Testis (tissue), 3 donors: ENCODE data around the gene VIL1. TPM values are rescaled to one million over a fixed set of nuclear protein-coding genes. Genes with fewer than 3 reads are reported as not detected.
A peak's percentile ranks its signal among the peaks of the same experiment; 100 is the strongest.

Experiments
- DNase-seq: peaks from one replicate; pipeline ENCODE4 v3.0.0-alpha.2; 2019
- H3K27ac ChIP-seq, 2 donors: fragments of 200-600 bp; sonication (generic); one replicate each; pipeline ENCODE4 v1.5.1; 2019
- H3K27me3 ChIP-seq: fragments of 200-600 bp; sonication (generic); one replicate; pipeline ENCODE4 v1.5.1; 2019
- H3K36me3 ChIP-seq: fragments of 200-600 bp; sonication (generic); one replicate; pipeline ENCODE4 v1.5.1; 2017; ENCODE audit warnings: low read depth; ENCODE audit errors: missing control alignments
- H3K4me1 ChIP-seq: fragments of 200-600 bp; sonication (generic); one replicate; pipeline ENCODE4 v1.5.1; 2019
- H3K4me3 ChIP-seq, 2 donors: fragments of 200-600 bp; sonication (generic); one replicate each; pipeline ENCODE4 v1.5.1; 2017 to 2019
- H3K9me3 ChIP-seq: fragments of 200-600 bp; sonication (generic); one replicate; pipeline ENCODE4 v1.5.1; 2017
- POLR2A ChIP-seq: fragments of 450-650 bp; IDR thresholded peaks from one replicate; pipeline ENCODE4 v1.6.1; 2017; ENCODE audit warnings: antibody characterized with exemption, mild to moderate bottlenecking, moderate library complexity
- WGBS, 2 donors: methylation state at CpG; one replicate each; pipeline ENCODE4 v1.1.5; 2018; 5-methylcytosine and 5-hydroxymethylcytosine counted together
- intact Hi-C: fragments of 100-400 bp; cut with DNase I; formaldehyde crosslinking; loops from one replicate; pipeline ENCODE4 v1.15.1; 2023; ENCODE audit warnings: low total_unique reads
- polyA plus RNA-seq: library from polyadenylated mRNA; stranded (reverse); fragments of 350-450 nt; fragmentation: Illumina TruSeq; extraction: RNeasy Lipid Tissue Mini Kit (QIAGEN cat#74804); gene quantifications from one replicate; pipeline ENCODE4 v1.2.3, GENCODE V29; 2014; ENCODE audit warnings: low read depth, low replicate concordance; ENCODE audit not compliant: insufficient read depth
- total RNA-seq, 2 donors: library from RNA; depleted of rRNA; stranded (reverse); fragments of >200 nt; gene quantifications; one replicate each; pipeline ENCODE4 v1.2.3, GENCODE V29; 2016
- TF ChIP-seq, protein P1 (sequence below), 3 experiments: fragments of 450-650 bp in 2 of 3; fragments of 200-600 bp in 1 of 3; sonication (generic) in 1 of 3; IDR thresholded peaks; one replicate each; pipeline ENCODE4 v1.5.1; 2016 to 2019; ENCODE audit warnings: antibody characterized with exemption in 3 of 3, mild to moderate bottlenecking in 2 of 3, moderate library complexity in 1 of 3

Gene VIL1
- total and polyA plus RNA-seq, 3 donors from 2014 or later, result 0.50 to 1.6 (median 0.71) TPM

DNA sequence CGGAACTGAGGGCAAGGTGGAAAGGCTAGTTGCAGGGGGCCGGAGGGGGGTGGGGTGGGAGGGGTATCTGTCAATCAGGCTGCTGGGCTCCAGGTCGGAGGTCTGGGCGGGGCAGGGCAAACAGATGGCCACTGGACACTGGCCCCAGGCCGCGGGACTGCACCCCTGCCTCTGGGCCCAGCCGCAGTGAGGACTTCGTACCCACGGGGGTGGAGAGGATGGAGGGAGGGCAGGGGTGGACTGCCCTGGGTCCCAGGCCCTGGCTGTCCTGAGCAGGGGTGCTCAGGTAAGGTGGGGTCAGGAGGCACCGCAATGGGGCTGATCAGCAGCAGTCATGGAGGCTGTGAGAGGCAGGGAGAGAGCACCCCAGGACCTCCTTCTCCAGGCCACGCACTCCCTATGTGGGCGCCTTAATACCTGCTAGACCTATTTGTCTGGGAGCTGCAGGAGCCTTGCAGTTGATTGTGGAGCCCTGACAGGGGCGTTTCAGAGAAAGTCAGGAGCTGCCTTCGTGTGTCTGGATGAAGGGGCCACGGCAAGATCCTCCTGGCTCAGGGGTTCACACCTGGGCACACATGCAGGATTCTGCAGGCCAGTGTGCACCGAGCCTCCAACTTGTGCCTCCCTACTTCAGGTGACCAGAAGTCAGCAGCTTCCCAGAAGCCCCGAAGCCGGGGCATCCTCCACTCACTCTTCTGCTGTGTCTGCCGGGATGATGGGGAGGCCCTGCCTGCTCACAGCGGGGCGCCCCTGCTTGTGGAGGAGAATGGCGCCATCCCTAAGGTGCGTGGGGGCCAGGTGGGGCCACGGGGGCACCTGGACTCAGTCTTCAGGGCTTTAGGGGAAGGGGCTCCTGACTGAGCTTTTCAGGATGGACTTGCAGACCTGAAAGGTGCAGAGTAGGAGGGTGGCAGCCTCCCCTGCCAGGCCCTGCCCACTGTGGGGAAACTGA, 17.7 kb upstream of the VIL1 start:
- 24 to 27% methylated on average over 10 to 24 of the region's 24 CpGs for WGBS, 2 donors
- peaks cover 40% of the 10 kb centered on the region for H3K4me1 ChIP-seq
- H3K9me3 ChIP-seq, result no peaks in the 10 kb centered on the region
- no peak for TF ChIP-seq POLR2A
- TF ChIP-seq, protein P1, sequence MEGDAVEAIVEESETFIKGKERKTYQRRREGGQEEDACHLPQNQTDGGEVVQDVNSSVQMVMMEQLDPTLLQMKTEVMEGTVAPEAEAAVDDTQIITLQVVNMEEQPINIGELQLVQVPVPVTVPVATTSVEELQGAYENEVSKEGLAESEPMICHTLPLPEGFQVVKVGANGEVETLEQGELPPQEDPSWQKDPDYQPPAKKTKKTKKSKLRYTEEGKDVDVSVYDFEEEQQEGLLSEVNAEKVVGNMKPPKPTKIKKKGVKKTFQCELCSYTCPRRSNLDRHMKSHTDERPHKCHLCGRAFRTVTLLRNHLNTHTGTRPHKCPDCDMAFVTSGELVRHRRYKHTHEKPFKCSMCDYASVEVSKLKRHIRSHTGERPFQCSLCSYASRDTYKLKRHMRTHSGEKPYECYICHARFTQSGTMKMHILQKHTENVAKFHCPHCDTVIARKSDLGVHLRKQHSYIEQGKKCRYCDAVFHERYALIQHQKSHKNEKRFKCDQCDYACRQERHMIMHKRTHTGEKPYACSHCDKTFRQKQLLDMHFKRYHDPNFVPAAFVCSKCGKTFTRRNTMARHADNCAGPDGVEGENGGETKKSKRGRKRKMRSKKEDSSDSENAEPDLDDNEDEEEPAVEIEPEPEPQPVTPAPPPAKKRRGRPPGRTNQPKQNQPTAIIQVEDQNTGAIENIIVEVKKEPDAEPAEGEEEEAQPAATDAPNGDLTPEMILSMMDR (IDR thresholded peaks at IDR 0.05), result no peak
- no peak for DNase-seq
- peak overlapping the region; percentile 98 to 99 for H3K27ac ChIP-seq
- H3K27me3 ChIP-seq, result no peaks in the 10 kb centered on the region
- no peaks in the 10 kb centered on the region for H3K36me3 ChIP-seq
- intact Hi-C loops, result loop anchor here (10.0 kb wide), 1 partner anchor 154 kb away; no protein-coding TSS in a partner anchor
- peak overlapping the region; percentile 97 to 99 for H3K4me3 ChIP-seq

DNA sequence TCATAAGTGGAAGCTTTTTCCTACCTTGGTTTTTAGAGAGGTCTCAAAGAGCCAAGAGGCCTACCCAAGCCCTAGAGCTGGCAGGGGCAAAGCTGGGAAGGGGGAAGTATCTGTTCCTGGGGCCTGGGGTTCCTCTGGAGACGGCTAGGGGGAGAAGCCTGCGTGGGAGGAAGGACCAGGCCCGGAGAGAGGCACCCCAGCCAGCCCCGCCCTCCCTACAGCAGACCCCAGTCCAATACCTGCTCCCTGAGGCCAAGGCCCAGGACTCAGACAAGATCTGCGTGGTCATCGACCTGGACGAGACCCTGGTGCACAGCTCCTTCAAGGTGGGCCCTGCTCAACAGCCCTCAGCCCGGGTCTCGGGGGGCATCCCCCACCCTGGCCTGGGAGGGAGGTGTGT, 17.0 kb upstream of the VIL1 start:
- 44 to 58% methylated on average over 5 to 9 of the region's 9 CpGs for WGBS, 2 donors
- DNase-seq, result no peak
- Histone ChIP-seq H3K4me1 (peaks cover 40% of the 10 kb centered on the region), H3K4me3 (no peak overlapping the region), H3K27me3 (no peaks in the 10 kb centered on the region), H3K9me3 (no peaks in the 10 kb centered on the region), H3K27ac (peak overlapping the region in 1 of 2 donors; percentile 99), H3K36me3 (no peaks in the 10 kb centered on the region)
- no peak for TF ChIP-seq POLR2A
- TF ChIP-seq, protein P1 (IDR thresholded peaks at IDR 0.05), result no peak
- intact Hi-C loops, result loop anchor here (10.0 kb wide), 1 partner anchor 153 kb away; no protein-coding TSS in a partner anchor

DNA sequence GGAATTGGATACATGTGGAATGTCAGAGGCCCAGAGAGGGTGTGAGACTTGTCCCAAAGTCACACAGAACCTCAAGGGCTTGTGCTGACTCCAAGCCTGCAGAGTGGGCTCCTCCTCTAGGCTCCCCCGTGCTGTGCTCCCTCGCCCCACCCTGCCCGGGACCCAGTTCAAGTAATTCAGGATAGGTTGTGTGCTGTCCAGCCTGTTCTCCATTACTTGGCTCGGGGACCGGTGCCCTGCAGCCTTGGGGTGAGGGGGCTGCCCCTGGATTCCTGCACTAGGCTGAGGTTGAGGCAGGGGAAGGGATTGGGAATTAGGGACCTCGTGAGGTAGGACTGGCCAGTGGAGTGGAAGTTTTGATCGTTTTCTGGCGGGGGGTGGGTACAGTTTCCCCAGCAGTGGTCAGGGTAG, 16.4 kb upstream of the VIL1 start:
- Histone ChIP-seq H3K27me3 (no peaks in the 10 kb centered on the region), H3K9me3 (no peaks in the 10 kb centered on the region), H3K36me3 (no peaks in the 10 kb centered on the region), H3K4me1 (peaks cover 40% of the 10 kb centered on the region), H3K27ac (peak overlapping the region in 1 of 2 donors; percentile 99), H3K4me3 (no peak overlapping the region)
- WGBS, 2 donors, result 59 to 70% methylated on average over 8 of the region's 8 CpGs
- intact Hi-C loops, result loop anchor here (10.0 kb wide), 1 partner anchor 152 kb away; no protein-coding TSS in a partner anchor
- TF ChIP-seq POLR2A, result no peak
- TF ChIP-seq, protein P1 (IDR thresholded peaks at IDR 0.05), result no peak
- DNase-seq, result no peak

DNA sequence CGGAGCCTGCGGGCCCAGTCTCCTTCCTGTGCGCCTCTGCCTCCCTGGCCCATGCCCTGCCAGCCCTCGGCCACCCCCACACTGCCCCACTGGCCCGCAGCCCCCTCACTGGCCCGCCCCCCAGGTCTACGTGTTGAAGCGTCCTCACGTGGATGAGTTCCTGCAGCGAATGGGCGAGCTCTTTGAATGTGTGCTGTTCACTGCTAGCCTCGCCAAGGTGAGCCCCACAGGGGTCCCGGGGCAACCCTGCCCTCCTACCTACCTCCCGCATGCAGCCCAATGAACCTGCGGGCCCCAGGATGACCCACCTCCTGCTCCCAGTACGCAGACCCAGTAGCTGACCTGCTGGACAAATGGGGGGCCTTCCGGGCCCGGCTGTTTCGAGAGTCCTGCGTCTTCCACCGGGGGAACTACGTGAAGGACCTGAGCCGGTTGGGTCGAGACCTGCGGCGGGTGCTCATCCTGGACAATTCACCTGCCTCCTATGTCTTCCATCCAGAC, 16.0 kb upstream of the VIL1 start:
- no peak overlapping the region for H3K27ac ChIP-seq

More for the DNA sequence above, 16.0 kb upstream of the VIL1 start:
- no peaks in the 10 kb centered on the region for H3K36me3 ChIP-seq
- H3K9me3 ChIP-seq, result no peaks in the 10 kb centered on the region
- no peak overlapping the region for H3K4me3 ChIP-seq
- peaks cover 40% of the 10 kb centered on the region for H3K4me1 ChIP-seq
- intact Hi-C loops, result loop anchor here (10.0 kb wide), 1 partner anchor 152 kb away; no protein-coding TSS in a partner anchor
- TF ChIP-seq, protein P1 (IDR thresholded peaks at IDR 0.05), result no peak
- no peak for TF ChIP-seq POLR2A
- 47 to 83% methylated on average over 9 to 26 of the region's 26 CpGs for WGBS, 2 donors
- H3K27me3 ChIP-seq, result no peaks in the 10 kb centered on the region
- DNase-seq, result no peak
